GM12878 (cell line): ENCODE measurements around the gene ANO10. TPM values are rescaled to one million over a fixed set of nuclear protein-coding genes. Genes with fewer than 3 reads are reported as not detected.

Source experiments
- ATAC-seq: fragments of 200-7000 bp; cut with Tn5 transposase; 3 replicates; pipeline ENCODE4 v1.9.1; 2020; ENCODE audit warnings: mild to moderate bottlenecking, moderate library complexity
- BruUV-seq: library from RNA; stranded (reverse); fragments of 400-500 nt; replicated peaks from 2 replicates; lab custom pipeline; 2021; lab: Mats Ljungman, UMichigan
- CTCF ChIA-PET: fragments of 300-600 bp; sonication (Branson Sonifier 250); formaldehyde crosslinking; extraction: SDS; loops from one replicate; lab custom pipeline; 2021; ENCODE audit warnings: inconsistent platforms; lab: Yijun Ruan, JAX
- POLR2A ChIA-PET: fragments of 350-600 bp; formaldehyde crosslinking; extraction: SDS; loops from one replicate; lab custom pipeline; 2021; ENCODE audit warnings: inconsistent platforms; lab: Charles Lee
- RAD21 ChIA-PET: fragments of 300-600 bp; sonication (Branson Sonifier 250); formaldehyde crosslinking; loops from one replicate; lab custom pipeline; 2023; ENCODE audit warnings: antibody characterized with exemption; ENCODE audit not compliant: unreplicated experiment; lab: Charles Lee
- SMC1A ChIA-PET: fragments of 300-600 bp; sonication (Branson Sonifier 250); formaldehyde crosslinking; loops from one replicate; lab custom pipeline; 2023; ENCODE audit not compliant: unreplicated experiment, uncharacterized antibody; lab: Charles Lee
- DNase-seq: peaks from one replicate; pipeline ENCODE4 v3.0.0-alpha.2; 2011; ENCODE audit warnings: low read depth, low spot score
- FAIRE-seq: peaks from 3 replicates; lab custom pipeline; 2011; peaks lifted over from hg19 to GRCh38; lab: Jason Lieb, UNC
- H2AFZ ChIP-seq: 2 replicates; pipeline ENCODE4 v1.6.0; 2011; ENCODE audit warnings: low read depth, low read length, control low read depth; ENCODE audit not compliant: control insufficient read depth
- H3K27ac ChIP-seq: 2 replicates; pipeline ENCODE4 v1.5.1; 2011; ENCODE audit warnings: control low read depth; ENCODE audit not compliant: control insufficient read depth, insufficient read depth
- H3K27me3 ChIP-seq, 2 experiments: replicated peaks in 1 of 2; 2 replicates each; pipeline versions ENCODE4 v1.6.0 to v1.6.1; 2011; ENCODE audit warnings: low read length in 1 of 2; ENCODE audit not compliant: control insufficient read depth in 2 of 2, insufficient read depth in 2 of 2
- H3K36me3 ChIP-seq, 2 experiments: 2 replicates each; pipeline ENCODE4 v1.5.1; 2011; ENCODE audit warnings: low read length in 1 of 2; ENCODE audit not compliant: control insufficient read depth in 2 of 2, insufficient read depth in 2 of 2
- H3K4me1 ChIP-seq: 2 replicates; pipeline ENCODE4 v1.6.1; 2011; ENCODE audit warnings: mild to moderate bottlenecking, low read length, moderate library complexity, mixed read lengths; ENCODE audit not compliant: control insufficient read depth, insufficient read depth
- H3K4me2 ChIP-seq: 2 replicates; pipeline ENCODE4 v1.6.0; 2011; ENCODE audit warnings: control low read depth; ENCODE audit not compliant: control insufficient read depth, insufficient read depth
- H3K4me3 ChIP-seq: fragments of 200-600 bp; sonication (generic); 2 replicates; pipeline ENCODE4 v1.5.1; 2016
- H3K79me2 ChIP-seq: 2 replicates; pipeline ENCODE4 v1.6.0; 2011; ENCODE audit warnings: low read length; ENCODE audit not compliant: control insufficient read depth, insufficient read depth
- H3K9ac ChIP-seq: 2 replicates; pipeline ENCODE4 v1.8.0; 2011; ENCODE audit warnings: low read length, control low read depth, mixed read lengths; ENCODE audit not compliant: control insufficient read depth, insufficient read depth
- H3K9me3 ChIP-seq: replicated peaks from 3 replicates; pipeline ENCODE4 v1.5.1; 2011; ENCODE audit warnings: mild to moderate bottlenecking, low read length; ENCODE audit not compliant: control insufficient read depth, insufficient read depth
- H4K20me1 ChIP-seq: 2 replicates; pipeline ENCODE4 v1.6.0; 2011; ENCODE audit not compliant: control insufficient read depth, insufficient read depth
- IRF5 ChIP-seq: fragments of 450-650 bp; IDR thresholded peaks from 2 replicates; pipeline ENCODE4 v1.6.1; 2017; ENCODE audit warnings: borderline replicate concordance
- KLF5 ChIP-seq: fragments of 450-650 bp; IDR thresholded peaks from 2 replicates; pipeline ENCODE4 v1.6.1; 2014; ENCODE audit warnings: mild to moderate bottlenecking; ENCODE audit not compliant: partially characterized antibody
- PAX8 ChIP-seq: fragments of 450-650 bp; IDR thresholded peaks from 2 replicates; pipeline ENCODE4 v1.6.1; 2017; ENCODE audit warnings: mild to moderate bottlenecking, moderate library complexity
- RAD51 ChIP-seq: fragments of 450-650 bp; IDR thresholded peaks from 2 replicates; pipeline ENCODE4 v1.6.1; 2016; ENCODE audit warnings: moderate library complexity, mild to moderate bottlenecking, inconsistent platforms
- SRF ChIP-seq, 2 experiments: IDR thresholded peaks; 2 replicates each; pipeline ENCODE4 v1.6.1; 2011; ENCODE audit warnings: low read depth in 2 of 2, low read length in 2 of 2, mild to moderate bottlenecking in 1 of 2, moderate library complexity in 1 of 2
- ZNF687 ChIP-seq: fragments of 450-650 bp; IDR thresholded peaks from 2 replicates; pipeline ENCODE4 v1.6.1; 2017; ENCODE audit warnings: mild to moderate bottlenecking, moderate library complexity
- in situ Hi-C: fragments of 300-500 bp; cut with MboI; formaldehyde crosslinking; loops from 9 replicates; pipeline ENCODE4 v1.14.3; 2018; ENCODE audit warnings: mixed read lengths
- intact Hi-C: fragments of 100-400 bp; cut with micrococcal nuclease; formaldehyde crosslinking; loops from one replicate; pipeline ENCODE4 v1.14.2; 2022; ENCODE audit not compliant: unreplicated experiment
- polyA plus RNA-seq, 11 experiments: library from polyadenylated mRNA; depleted of rRNA in 4 of 11; unstranded in 6 of 11; stranded (reverse) in 5 of 11; fragments of >200 nt; fragmentation: Nextera tagmentation in 4 of 11; fragmentation: Illumina TruSeq in 1 of 11; extraction: Ambion mirVana in 4 of 11; extraction: Trizol in 1 of 11; gene quantifications; 1 replicate in 1 of 11; 2 replicates in 10 of 11; pipeline versions ENCODE4 v1.2.1 to v1.2.3, GENCODE V29; 2011 to 2016; ENCODE audit warnings: inconsistent platforms in 2 of 11, missing spikeins in 2 of 11, low read depth in 1 of 11
- total RNA-seq, 4 experiments: library from RNA; depleted of rRNA in 3 of 4; stranded (reverse); fragments of >200 nt in 3 of 4; fragmentation: Illumina TruSeq in 1 of 4; extraction: Trizol in 1 of 4; gene quantifications; 2 replicates each; pipeline versions ENCODE4 v1.2.1 to v1.2.3, GENCODE V29; 2013 to 2021

ANO10 gene
- total and polyA plus RNA-seq, 10 of the 15 experiments (the other 5 are each of a cell fraction or from before 2014, with no cell fraction given) = 0.29 to 21.9 (median 1.6) TPM

- TF ChIP-seq ZNF687 = no peak
- no peak for TF ChIP-seq SRF (IDR thresholded peaks at IDR 0.05; ENCODE audit: low read depth in 2 of 2, low read length in 2 of 2)
- TF ChIP-seq KLF5 = no peak
- TF ChIP-seq, all 136 proteins: peak for 0
These were observed 82.5 kb downstream of the ANO10 start (continued) for GRCh38 chr3:43539321-43539720.

GRCh38 chr3:43537225-43537624, 84.6 kb downstream of the ANO10 start:
- no peak overlapping the region for H3K9ac ChIP-seq
- no peaks in the 10 kb centered on the region for H3K27me3 ChIP-seq
- H2AFZ ChIP-seq = no peak overlapping the region
- POLR2A ChIA-PET = interaction anchor here (0.6 kb wide), 1 partner anchor 149 kb away, joined by 6 read pairs; no protein-coding TSS in a partner anchor
- DNase-seq = no peak
- no peaks in the 10 kb centered on the region for H3K4me1 ChIP-seq
- no peaks in the 10 kb centered on the region for H4K20me1 ChIP-seq
- RAD21 ChIA-PET = no interaction called here
- no peak overlapping the region for H3K4me3 ChIP-seq
- no TSS peak for BruUV-seq
- CTCF ChIA-PET = interaction anchor here (0.9 to 1.2 kb wide), 2 partner anchors 101 to 664 kb away, joined by 3 to 4 read pairs; no protein-coding TSS in a partner anchor
- no peaks in the 10 kb centered on the region for H3K79me2 ChIP-seq
- TF ChIP-seq RAD51 (no peak), PAX8 (no peak), IRF5 (no peak)
- no peaks in the 10 kb centered on the region for H3K9me3 ChIP-seq
- no peaks in the 10 kb centered on the region for H3K36me3 ChIP-seq
- FAIRE-seq = no peak
- intact Hi-C loops (no loop called here), in situ Hi-C loops (no loop called here)
- SMC1A ChIA-PET = interaction anchor here (0.6 to 1.0 kb wide), 2 partner anchors 7 to 235 kb away, joined by 3 read pairs; no protein-coding TSS in a partner anchor
- no peak overlapping the region for H3K27ac ChIP-seq
- ATAC-seq = no peak
- H3K4me2 ChIP-seq = no peak overlapping the region
